Measurements from ENCODE around the gene STAMBP.

DNA sequence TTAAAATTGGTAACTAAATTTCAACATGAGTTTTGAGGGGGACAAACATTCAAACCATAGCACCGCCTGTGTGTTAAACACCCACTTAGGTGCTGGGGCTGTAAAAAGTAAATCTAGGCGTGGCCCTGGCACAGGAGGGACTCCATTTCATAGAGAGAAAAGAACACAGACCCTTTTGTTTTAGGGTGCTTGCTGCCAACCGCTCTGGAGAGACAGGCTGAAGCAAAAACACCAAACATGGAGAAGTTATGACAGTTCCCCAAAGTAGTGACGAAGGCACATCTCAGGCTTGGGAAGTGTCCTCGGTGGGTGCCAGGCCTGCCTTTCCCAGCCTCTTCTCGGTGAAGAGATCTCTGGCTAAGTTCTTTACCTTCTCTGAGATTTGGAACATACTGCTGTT lies 69.2 kb downstream of the STAMBP start:
- TF ChIP-seq MAX (IDR thresholded peaks at IDR 0.05) (no peak), CTCF (IDR thresholded peaks at IDR 0.05; ENCODE audit: low read depth, low read length, missing input control) (no peak), EGR1 (IDR thresholded peaks at IDR 0.05; ENCODE audit: low read depth in 2 of 2) (no peak), JUND (IDR thresholded peaks at IDR 0.05) (no peak), TAF1 (conservative IDR thresholded peaks at IDR 0.05) (no peak), GABPA (IDR thresholded peaks at IDR 0.05 in 1 of 2, conservative IDR thresholded peaks at IDR 0.05 in 1 of 2) (no peak), RXRA (IDR thresholded peaks at IDR 0.05) (no peak), FOXA1 (IDR thresholded peaks at IDR 0.05) (no peak), YY1 (IDR thresholded peaks at IDR 0.05) (no peak), ATF3 (IDR thresholded peaks at IDR 0.05) (no peak), RAD21 (IDR thresholded peaks at IDR 0.05) (no peak), SP1 (IDR thresholded peaks at IDR 0.05) (no peak)
- TF ChIP-seq, protein P1, sequence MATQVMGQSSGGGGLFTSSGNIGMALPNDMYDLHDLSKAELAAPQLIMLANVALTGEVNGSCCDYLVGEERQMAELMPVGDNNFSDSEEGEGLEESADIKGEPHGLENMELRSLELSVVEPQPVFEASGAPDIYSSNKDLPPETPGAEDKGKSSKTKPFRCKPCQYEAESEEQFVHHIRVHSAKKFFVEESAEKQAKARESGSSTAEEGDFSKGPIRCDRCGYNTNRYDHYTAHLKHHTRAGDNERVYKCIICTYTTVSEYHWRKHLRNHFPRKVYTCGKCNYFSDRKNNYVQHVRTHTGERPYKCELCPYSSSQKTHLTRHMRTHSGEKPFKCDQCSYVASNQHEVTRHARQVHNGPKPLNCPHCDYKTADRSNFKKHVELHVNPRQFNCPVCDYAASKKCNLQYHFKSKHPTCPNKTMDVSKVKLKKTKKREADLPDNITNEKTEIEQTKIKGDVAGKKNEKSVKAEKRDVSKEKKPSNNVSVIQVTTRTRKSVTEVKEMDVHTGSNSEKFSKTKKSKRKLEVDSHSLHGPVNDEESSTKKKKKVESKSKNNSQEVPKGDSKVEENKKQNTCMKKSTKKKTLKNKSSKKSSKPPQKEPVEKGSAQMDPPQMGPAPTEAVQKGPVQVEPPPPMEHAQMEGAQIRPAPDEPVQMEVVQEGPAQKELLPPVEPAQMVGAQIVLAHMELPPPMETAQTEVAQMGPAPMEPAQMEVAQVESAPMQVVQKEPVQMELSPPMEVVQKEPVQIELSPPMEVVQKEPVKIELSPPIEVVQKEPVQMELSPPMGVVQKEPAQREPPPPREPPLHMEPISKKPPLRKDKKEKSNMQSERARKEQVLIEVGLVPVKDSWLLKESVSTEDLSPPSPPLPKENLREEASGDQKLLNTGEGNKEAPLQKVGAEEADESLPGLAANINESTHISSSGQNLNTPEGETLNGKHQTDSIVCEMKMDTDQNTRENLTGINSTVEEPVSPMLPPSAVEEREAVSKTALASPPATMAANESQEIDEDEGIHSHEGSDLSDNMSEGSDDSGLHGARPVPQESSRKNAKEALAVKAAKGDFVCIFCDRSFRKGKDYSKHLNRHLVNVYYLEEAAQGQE (IDR thresholded peaks at IDR 0.05): no peak
